Panc1 (cell line): ENCODE results near the gene ZNF627. TPM values are rescaled to one million over a fixed set of nuclear protein-coding genes. Genes with fewer than 3 reads are reported as not detected.
A peak's percentile ranks its signal among the peaks of the same experiment; 100 is the strongest.

Experiments
- ATAC-seq: fragments of 200-7000 bp; cut with Tn5 transposase; 2 replicates; pipeline ENCODE4 v1.9.1; 2020; ENCODE audit warnings: mild to moderate bottlenecking, moderate library complexity
- BruUV-seq: library from RNA; stranded (reverse); fragments of 400-500 nt; replicated peaks from 2 replicates; lab custom pipeline; 2021; lab: Mats Ljungman, UMichigan
- CTCF ChIA-PET: fragments of 300-600 bp; sonication (Branson Sonifier 250); formaldehyde crosslinking; loops from one replicate; lab custom pipeline; 2022; ENCODE audit warnings: antibody characterized with exemption; lab: Charles Lee
- POLR2A ChIA-PET: fragments of 300-600 bp; sonication (Branson Sonifier 250); formaldehyde crosslinking; loops from one replicate; lab custom pipeline; 2022; ENCODE audit warnings: antibody characterized with exemption; lab: Charles Lee
- DNase-seq: peaks from one replicate; pipeline ENCODE4 v3.0.0-alpha.2; 2010; ENCODE audit warnings: low read depth, low spot score
- H3K27ac ChIP-seq: 2 replicates; pipeline ENCODE4 v1.5.1; 2011; ENCODE audit warnings: mild to moderate bottlenecking, low read length, inconsistent platforms
- H3K27me3 ChIP-seq: fragments of 200-500 bp; sonication (Bioruptor generic); 2 replicates; pipeline ENCODE4 v1.6.0; 2014; ENCODE audit warnings: low read length, inconsistent platforms; ENCODE audit not compliant: control insufficient read depth, insufficient read depth
- H3K36me3 ChIP-seq: fragments of 200-500 bp; sonication (Bioruptor generic); 2 replicates; pipeline ENCODE4 v1.5.1; 2014; ENCODE audit warnings: inconsistent platforms, mild to moderate bottlenecking, low read length, moderate library complexity; ENCODE audit not compliant: control insufficient read depth, insufficient read depth
- H3K4me1 ChIP-seq: 2 replicates; pipeline ENCODE4 v1.5.1; 2011; ENCODE audit warnings: inconsistent platforms, mild to moderate bottlenecking, low read length, moderate library complexity; ENCODE audit not compliant: control insufficient read depth, insufficient read depth
- H3K4me3 ChIP-seq, 2 experiments: 2 replicates each; pipeline ENCODE4 v1.5.1; 2011 to 2012; ENCODE audit warnings: low read depth in 2 of 2, low read length in 2 of 2, mild to moderate bottlenecking in 2 of 2, inconsistent platforms in 1 of 2, moderate library complexity in 1 of 2
- H3K9me3 ChIP-seq: fragments of 200-500 bp; sonication (Bioruptor generic); 2 replicates; pipeline ENCODE4 v1.5.1; 2014; ENCODE audit warnings: low read depth, mild to moderate bottlenecking, inconsistent platforms, low read length, moderate library complexity; ENCODE audit not compliant: control insufficient read depth, insufficient read depth
- POLR2AphosphoS5 ChIP-seq: IDR thresholded peaks from 2 replicates; pipeline ENCODE4 v1.6.1; 2012; ENCODE audit warnings: mild to moderate bottlenecking, low read depth, low read length, moderate library complexity
- SIN3A ChIP-seq: IDR thresholded peaks from 2 replicates; pipeline ENCODE4 v1.6.1; 2012; ENCODE audit warnings: low read depth, mild to moderate bottlenecking, low read length, moderate library complexity, borderline replicate concordance; ENCODE audit not compliant: insufficient read depth
- TCF7L2 ChIP-seq: IDR thresholded peaks from 2 replicates; pipeline ENCODE4 v1.6.1; 2011; ENCODE audit warnings: mild to moderate bottlenecking, low read depth, low read length, inconsistent platforms
- in situ Hi-C: cut with HindIII; loops from 2 replicates; pipeline ENCODE4 v1.10.0; 2016; ENCODE audit warnings: low sequenced_read_pairs, low pct_unique_long_range_greater_than_20kb
- intact Hi-C: fragments of 100-400 bp; cut with micrococcal nuclease; formaldehyde crosslinking; loops from one replicate; pipeline ENCODE4 v1.10.0; 2022; ENCODE audit not compliant: unreplicated experiment
- total RNA-seq: library from RNA; stranded (reverse); gene quantifications from one replicate; pipeline ENCODE4 v1.2.1, GENCODE V29; 2021; ENCODE audit not compliant: unreplicated experiment
- TF ChIP-seq, protein P1 (sequence below): fragments of 450-650 bp; IDR thresholded peaks from 2 replicates; pipeline ENCODE4 v1.5.1; 2017; ENCODE audit warnings: mild to moderate bottlenecking
- TF ChIP-seq, protein P2 (sequence below), 2 experiments: IDR thresholded peaks; 2 replicates each; pipeline ENCODE4 v1.6.1; 2011 to 2012; ENCODE audit warnings: low read depth in 2 of 2, control low read depth in 1 of 2, low read length in 1 of 2, mild to moderate bottlenecking in 1 of 2, moderate library complexity in 1 of 2; ENCODE audit not compliant: insufficient read depth in 1 of 2

Gene ZNF627
- total RNA-seq, 1 experiment from 2014 or later, result 10.7 TPM

GRCh38 chr19:11549386-11549953 lies 47.8 kb upstream of the ZNF627 start:
- ChIA-PET POLR2A (no interaction called here), CTCF (interaction anchor here (1.4 kb wide), 1 partner anchor 14 kb away, joined by 6 read pairs; no protein-coding TSS in a partner anchor)
- Histone ChIP-seq H3K4me3 (no peak overlapping the region), H3K9me3 (no peaks in the 10 kb centered on the region), H3K27me3 (no peaks in the 10 kb centered on the region), H3K4me1 (no peaks in the 10 kb centered on the region), H3K27ac (no peak overlapping the region), H3K36me3 (no peaks in the 10 kb centered on the region)
- no peak for DNase-seq
- no peak for TF ChIP-seq SIN3A
- in situ Hi-C loops, result no loop called here
- no TSS peak for BruUV-seq
- ATAC-seq, result no peak
- intact Hi-C loops, result no loop called here

- Histone ChIP-seq H3K4me3 (no peak overlapping the region), H3K27me3 (no peaks in the 10 kb centered on the region), H3K36me3 (no peaks in the 10 kb centered on the region), H3K4me1 (no peaks in the 10 kb centered on the region), H3K27ac (no peak overlapping the region), H3K9me3 (no peaks in the 10 kb centered on the region)
- POLR2A ChIA-PET, result no interaction called here
- TF ChIP-seq TCF7L2 (no peak), SIN3A (no peak), POLR2AphosphoS5 (no peak)
- TF ChIP-seq, protein P1, sequence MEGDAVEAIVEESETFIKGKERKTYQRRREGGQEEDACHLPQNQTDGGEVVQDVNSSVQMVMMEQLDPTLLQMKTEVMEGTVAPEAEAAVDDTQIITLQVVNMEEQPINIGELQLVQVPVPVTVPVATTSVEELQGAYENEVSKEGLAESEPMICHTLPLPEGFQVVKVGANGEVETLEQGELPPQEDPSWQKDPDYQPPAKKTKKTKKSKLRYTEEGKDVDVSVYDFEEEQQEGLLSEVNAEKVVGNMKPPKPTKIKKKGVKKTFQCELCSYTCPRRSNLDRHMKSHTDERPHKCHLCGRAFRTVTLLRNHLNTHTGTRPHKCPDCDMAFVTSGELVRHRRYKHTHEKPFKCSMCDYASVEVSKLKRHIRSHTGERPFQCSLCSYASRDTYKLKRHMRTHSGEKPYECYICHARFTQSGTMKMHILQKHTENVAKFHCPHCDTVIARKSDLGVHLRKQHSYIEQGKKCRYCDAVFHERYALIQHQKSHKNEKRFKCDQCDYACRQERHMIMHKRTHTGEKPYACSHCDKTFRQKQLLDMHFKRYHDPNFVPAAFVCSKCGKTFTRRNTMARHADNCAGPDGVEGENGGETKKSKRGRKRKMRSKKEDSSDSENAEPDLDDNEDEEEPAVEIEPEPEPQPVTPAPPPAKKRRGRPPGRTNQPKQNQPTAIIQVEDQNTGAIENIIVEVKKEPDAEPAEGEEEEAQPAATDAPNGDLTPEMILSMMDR, result no peak
- TF ChIP-seq, protein P2, sequence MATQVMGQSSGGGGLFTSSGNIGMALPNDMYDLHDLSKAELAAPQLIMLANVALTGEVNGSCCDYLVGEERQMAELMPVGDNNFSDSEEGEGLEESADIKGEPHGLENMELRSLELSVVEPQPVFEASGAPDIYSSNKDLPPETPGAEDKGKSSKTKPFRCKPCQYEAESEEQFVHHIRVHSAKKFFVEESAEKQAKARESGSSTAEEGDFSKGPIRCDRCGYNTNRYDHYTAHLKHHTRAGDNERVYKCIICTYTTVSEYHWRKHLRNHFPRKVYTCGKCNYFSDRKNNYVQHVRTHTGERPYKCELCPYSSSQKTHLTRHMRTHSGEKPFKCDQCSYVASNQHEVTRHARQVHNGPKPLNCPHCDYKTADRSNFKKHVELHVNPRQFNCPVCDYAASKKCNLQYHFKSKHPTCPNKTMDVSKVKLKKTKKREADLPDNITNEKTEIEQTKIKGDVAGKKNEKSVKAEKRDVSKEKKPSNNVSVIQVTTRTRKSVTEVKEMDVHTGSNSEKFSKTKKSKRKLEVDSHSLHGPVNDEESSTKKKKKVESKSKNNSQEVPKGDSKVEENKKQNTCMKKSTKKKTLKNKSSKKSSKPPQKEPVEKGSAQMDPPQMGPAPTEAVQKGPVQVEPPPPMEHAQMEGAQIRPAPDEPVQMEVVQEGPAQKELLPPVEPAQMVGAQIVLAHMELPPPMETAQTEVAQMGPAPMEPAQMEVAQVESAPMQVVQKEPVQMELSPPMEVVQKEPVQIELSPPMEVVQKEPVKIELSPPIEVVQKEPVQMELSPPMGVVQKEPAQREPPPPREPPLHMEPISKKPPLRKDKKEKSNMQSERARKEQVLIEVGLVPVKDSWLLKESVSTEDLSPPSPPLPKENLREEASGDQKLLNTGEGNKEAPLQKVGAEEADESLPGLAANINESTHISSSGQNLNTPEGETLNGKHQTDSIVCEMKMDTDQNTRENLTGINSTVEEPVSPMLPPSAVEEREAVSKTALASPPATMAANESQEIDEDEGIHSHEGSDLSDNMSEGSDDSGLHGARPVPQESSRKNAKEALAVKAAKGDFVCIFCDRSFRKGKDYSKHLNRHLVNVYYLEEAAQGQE (IDR thresholded peaks at IDR 0.05; ENCODE audit: insufficient read depth in 1 of 2, low read depth in 2 of 2, low read length in 1 of 2), result no peak
- DNase-seq (no peak), ATAC-seq (no peak)
- CTCF ChIA-PET, result interaction anchor here (1.4 kb wide), 1 partner anchor 14 kb away, joined by 6 read pairs; no protein-coding TSS in a partner anchor
- intact Hi-C loops (no loop called here), in situ Hi-C loops (loop anchor here (25.0 kb wide), 1 partner anchor 238 kb away; no protein-coding TSS in a partner anchor)
- no TSS peak for BruUV-seq
Observed at GRCh38 chr19:11550265-11550664, 47.0 kb upstream of the ZNF627 start.

GRCh38 chr19:11551603-11552235 lies 45.6 kb upstream of the ZNF627 start:
- Histone ChIP-seq H3K36me3 (no peaks in the 10 kb centered on the region), H3K27ac (no peak overlapping the region), H3K4me3 (no peak overlapping the region), H3K27me3 (no peaks in the 10 kb centered on the region), H3K9me3 (no peaks in the 10 kb centered on the region), H3K4me1 (no peaks in the 10 kb centered on the region)
- DNase-seq, result no peak
- in situ Hi-C loops (loop anchor here (25.0 kb wide), 1 partner anchor 239 kb away; no protein-coding TSS in a partner anchor), intact Hi-C loops (no loop called here)
- peak; percentile 76 for ATAC-seq
- POLR2A ChIA-PET, result interaction anchor here (0.5 kb wide), 1 partner anchor 13 kb away, joined by 13 read pairs; the partner anchor contains the start of gene CNN1
- BruUV-seq, result no TSS peak
- CTCF ChIA-PET, result interaction anchor here (1.2 kb wide), 1 partner anchor 39 kb away, joined by 3 read pairs; no protein-coding TSS in a partner anchor
- TF ChIP-seq, protein P1, result no peak; the same call in 1 of the 2 replicates
- no peak for TF ChIP-seq POLR2AphosphoS5
- TF ChIP-seq SIN3A, result no peak
- no peak for TF ChIP-seq TCF7L2
- TF ChIP-seq, protein P2 (IDR thresholded peaks at IDR 0.05; ENCODE audit: insufficient read depth in 1 of 2, low read depth in 2 of 2, low read length in 1 of 2), result no peak
